Stimulated activated CD8-positive, alpha-beta memory T cell treated with anti-CD3 and anti-CD28 coated beads, Interleukin-7, amount 100 ng/mL, for 4 hours (primary cell): ENCODE data around the gene SFXN3.
A peak's percentile ranks its signal among the peaks of the same experiment; 100 is the strongest.

Experiments used
- DNase-seq, 2 donors: peaks; one replicate each; pipeline ENCODE4 v3.0.0-alpha.2; 2020; ENCODE audit warnings: low read depth in 2 of 2

Gene SFXN3

DNA sequence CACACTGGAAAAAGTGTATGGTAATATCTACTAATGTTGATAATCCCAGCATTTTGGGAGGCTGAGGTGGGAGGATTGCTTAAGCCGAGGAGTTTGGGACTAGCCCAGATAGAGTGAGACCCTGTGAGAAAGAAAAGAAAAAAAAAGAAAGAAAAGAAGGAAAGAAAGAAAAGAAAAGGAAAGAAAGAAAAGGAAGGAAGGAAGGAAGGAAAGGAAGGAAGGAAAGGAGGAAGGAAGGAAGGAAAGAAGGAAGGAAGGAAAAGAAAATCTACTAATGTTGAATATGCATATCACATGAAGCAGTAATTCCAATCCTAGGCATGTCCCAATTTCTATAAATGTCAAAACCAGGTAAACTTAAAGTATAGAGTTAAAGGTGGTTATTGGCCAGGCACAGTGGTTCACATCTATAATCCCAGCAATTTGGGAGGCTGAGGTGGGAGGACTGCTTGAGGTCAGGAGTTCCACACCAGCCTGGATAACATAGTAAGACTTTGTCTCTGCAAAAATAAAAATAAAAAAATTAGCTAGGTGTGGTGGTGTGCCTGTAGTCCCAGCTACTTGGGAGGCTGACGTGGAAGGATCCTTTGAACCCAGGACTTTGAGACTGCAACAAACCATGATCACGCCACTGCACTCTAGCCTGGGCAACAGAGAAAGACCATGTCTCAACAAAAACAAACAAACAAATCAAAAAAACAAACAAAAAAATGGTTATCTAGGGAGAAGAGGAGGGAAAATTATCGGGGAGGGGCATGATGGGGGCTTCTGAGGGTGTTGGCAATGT lies 25.5 kb downstream of the SFXN3 start:
- DNase-seq = no peak

DNA sequence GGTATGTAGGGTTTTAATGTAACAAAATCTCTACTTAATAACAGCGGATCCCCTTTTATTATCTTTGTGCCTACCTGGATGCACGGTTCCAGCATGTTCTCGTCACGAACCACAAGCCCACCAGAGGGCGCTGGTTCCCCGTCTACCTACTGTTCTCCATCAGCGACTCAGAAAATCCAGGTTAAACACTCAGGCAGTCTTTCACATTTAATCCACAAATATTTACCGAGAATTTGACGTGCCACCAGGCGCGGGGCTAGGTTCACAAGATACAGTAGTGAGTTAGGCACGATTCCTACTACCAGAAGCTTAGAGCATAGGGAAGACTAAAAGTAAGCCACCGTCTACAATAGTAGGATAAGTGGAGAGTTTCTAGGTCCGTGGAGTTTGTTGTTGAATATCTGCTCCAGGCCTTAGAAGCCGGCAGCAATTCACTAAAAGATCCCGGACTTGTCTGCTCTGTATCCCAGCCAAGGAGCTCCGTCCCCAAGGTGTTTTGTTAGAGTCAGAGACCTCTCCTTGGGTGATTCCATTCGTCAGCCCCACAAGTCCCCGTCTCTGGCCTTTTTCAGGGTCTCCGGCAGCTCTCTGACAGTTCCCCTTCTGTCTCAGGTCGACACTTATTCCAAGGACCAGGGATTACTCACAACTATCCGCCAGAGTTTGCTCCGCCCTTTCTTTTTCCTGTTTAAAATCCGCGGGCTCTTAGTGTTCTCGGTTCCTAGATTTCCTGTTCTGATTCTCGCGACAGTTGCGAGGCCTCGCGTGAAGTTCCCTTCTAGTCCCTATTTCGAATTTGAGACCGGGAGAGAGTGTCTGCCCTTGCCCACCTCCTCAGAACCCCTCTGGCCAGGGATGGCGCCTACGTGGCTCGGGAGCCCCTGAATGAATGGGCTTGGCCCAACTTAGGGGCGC lies 29.3 kb downstream of the SFXN3 start:
- DNase-seq = peak; percentile 76 to 81

DNA sequence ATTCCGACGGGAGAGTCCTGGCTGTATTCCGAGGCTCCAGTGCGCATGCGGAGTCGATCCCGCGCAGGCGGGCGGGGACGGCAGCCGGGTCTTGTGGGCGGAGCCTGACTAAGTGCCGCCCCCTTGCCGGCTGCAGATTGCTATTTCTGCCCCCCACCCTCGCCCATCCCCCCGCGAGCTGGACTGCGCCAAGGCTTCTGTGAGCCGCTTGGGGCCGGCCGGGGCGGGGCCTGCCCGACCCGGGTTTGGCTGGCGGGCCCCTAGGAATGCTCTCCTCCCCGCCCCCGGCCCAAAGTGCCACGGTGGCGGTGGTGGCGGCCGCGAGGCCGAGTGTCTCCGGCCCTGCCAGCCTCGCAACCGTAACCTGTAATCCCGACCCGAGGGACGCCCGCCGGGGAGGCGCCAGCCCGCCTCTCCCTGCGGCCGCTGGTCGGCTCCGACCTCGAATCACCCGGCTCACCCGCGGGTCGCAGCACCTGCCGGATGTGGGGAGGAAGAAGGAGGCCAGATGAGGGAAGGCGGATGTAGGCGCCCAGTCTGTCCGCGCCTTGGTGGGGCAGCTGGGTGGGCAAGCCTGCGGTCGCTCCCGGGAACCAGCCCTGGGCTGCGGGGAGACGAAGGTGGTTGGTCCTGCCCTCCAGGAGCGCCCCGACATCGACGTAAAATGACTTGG lies 30.1 kb downstream of the SFXN3 start:
- peak; percentile 79 to 84 for DNase-seq

DNA sequence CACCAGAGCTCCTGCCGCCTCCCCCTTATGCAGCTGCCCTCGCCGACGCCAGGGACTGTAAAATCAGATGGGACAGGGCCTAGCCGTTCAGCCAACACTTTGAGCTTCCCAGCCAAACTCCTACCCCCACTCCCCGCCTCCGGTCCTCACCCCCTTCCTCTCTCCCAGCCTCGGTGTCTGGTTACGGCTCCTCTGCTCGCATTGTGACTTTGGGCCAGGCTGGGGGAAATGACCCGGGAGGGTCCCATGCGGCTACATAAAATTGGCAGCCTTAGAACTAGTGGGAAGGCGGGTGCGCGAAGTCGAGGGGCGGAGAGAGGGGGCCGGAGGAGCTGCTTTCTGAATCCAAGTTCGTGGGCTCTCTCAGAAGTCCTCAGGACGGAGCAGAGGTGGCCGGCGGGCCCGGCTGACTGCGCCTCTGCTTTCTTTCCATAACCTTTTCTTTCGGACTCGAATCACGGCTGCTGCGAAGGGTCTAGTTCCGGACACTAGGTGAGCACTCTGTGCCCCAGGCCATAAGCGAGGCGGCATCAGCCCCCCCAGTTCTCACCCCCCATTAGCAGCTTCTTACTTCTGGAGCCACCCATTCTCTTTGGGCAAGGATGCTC lies 30.7 kb downstream of the SFXN3 start, which contains the start of gene KAZALD1:
TSS of gene KAZALD1 (plus strand) at position 366 of the 608 bp plus-strand sequence. CDS start 604 bp downstream, outside the sequence.
- no peak for DNase-seq

DNA sequence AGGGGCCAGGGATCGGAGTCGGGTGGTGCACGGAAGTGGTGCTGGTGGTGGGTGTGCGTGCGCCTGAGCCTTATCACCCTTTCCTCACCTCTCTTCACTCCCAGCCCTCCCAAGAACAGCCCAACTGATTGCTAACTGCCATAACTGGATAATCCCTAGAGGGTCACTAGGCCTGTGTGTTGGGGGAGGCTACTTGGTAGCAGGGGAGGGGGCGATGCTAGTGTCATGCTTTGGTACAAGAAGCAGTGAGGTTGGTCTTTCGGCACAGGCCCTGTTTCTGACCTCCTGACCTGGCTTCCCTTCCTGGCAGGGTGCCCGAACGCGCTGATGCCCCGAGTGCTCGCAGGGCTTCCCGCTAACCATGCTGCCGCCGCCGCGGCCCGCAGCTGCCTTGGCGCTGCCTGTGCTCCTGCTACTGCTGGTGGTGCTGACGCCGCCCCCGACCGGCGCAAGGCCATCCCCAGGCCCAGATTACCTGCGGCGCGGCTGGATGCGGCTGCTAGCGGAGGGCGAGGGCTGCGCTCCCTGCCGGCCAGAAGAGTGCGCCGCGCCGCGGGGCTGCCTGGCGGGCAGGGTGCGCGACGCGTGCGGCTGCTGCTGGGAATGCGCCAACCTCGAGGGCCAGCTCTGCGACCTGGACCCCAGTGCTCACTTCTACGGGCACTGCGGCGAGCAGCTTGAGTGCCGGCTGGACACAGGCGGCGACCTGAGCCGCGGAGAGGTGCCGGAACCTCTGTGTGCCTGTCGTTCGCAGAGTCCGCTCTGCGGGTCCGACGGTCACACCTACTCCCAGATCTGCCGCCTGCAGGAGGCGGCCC lies 31.4 kb downstream of the SFXN3 start:
- DNase-seq = peak in 1 of 2 donors; percentile 32

DNA sequence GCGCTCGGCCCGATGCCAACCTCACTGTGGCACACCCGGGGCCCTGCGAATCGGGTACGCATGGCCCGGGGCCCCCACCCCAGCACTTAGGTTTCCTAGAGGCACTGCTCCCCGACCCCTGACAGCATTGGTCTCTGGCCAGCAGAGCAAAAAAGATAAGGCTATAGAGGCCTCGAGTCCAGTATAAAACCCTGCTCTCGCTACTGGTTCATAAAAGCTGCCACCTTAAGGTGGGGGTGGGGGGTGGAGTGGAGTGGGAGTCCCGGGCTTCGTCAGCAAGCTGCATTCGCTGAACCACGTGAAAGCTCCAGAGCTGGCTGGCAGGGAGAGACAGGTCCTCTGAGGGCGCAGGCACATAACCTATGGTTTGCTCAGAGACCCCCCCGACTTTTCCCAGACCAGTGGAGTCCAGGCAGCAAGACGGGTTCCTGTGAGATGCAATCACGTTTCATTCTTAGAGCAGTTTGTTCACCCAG lies 32.1 kb downstream of the SFXN3 start:
- DNase-seq = no peak

DNA sequence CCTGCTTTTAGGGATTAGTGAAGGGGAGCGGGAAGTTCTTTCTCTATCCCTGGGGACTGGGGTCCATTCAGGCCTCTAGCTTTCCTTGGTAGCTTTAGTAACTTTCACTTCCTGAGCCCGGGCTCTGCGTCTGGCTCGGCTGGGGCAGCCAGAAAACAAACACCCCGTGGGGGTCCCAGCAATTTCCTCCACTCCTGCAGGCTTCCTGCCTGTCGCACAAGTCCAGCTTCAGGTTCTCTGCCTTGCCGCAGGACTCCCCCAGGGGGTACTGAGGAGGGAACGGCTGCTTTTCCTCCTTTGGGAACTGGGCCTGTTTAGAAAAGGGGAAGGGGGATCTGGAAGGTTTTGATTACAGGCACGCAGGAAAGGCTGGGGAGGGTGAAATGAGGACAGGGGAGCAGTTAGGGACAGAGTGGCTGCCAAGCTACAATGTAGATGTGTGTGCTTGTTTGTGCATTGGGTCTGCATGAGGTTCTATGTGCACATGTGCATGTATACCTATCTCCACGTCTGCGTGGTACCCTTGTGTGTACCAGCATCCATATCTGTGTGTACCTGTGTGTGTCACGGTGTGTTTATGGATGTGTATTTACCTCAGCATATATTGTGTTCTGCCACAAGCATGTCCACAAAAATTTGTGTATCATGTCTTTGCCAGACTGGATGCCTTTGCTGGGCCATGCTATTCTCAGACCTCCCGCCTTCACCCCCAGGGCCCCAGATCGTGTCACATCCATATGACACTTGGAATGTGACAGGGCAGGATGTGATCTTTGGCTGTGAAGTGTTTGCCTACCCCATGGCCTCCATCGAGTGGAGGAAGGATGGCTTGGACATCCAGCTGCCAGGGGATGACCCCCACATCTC lies 32.7 kb downstream of the SFXN3 start:
- DNase-seq = no peak

DNA sequence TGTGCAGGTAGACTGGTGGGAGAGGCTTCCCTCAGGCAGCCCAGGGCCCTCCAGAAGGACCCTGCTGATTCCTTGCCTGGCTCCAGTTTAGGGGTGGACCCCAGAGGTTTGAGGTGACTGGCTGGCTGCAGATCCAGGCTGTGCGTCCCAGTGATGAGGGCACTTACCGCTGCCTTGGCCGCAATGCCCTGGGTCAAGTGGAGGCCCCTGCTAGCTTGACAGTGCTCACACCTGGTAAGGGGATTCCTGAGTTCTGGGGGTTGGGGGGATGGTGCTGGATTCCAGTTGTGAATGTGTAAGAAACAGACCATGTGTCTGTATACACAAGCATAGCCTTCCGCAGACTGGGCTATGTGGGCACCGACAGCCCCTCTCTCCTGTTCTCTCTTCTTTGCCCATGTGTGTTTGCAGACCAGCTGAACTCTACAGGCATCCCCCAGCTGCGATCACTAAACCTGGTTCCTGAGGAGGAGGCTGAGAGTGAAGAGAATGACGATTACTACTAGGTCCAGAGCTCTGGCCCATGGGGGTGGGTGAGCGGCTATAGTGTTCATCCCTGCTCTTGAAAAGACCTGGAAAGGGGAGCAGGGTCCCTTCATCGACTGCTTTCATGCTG lies 33.5 kb downstream of the SFXN3 start:
- DNase-seq = no peak

DNA sequence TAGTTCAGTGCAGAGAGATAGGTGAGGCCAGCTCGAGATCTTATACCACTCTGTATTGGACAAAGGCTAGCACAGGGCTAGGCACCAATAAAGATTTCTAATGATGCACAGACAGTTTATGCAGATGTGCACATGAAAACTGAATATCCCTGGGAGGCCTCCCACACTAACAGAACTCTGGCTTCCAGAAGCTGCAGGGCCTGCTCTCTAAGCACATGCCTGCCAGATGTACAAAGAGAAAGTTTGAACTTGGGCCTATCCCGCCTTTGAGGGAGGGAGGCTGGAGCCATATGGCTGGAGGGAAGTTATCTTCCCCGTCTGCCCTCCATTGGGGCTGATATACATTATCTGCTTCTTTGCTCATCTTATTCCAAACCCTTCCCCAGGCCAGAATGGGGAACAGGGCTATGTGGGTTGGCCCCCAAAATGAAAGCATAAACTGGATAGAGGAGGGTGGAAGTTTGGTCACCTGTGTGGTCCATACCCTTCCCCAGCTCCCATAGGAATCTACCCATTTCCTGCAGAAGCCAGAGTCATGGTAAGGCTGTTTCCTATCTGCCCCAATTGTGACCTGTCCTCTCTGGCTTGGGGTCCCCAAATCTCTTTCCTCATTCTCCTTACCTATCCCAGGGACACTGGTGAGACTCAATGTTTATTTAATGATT lies 34.6 kb downstream of the SFXN3 start:
- no peak for DNase-seq

DNA sequence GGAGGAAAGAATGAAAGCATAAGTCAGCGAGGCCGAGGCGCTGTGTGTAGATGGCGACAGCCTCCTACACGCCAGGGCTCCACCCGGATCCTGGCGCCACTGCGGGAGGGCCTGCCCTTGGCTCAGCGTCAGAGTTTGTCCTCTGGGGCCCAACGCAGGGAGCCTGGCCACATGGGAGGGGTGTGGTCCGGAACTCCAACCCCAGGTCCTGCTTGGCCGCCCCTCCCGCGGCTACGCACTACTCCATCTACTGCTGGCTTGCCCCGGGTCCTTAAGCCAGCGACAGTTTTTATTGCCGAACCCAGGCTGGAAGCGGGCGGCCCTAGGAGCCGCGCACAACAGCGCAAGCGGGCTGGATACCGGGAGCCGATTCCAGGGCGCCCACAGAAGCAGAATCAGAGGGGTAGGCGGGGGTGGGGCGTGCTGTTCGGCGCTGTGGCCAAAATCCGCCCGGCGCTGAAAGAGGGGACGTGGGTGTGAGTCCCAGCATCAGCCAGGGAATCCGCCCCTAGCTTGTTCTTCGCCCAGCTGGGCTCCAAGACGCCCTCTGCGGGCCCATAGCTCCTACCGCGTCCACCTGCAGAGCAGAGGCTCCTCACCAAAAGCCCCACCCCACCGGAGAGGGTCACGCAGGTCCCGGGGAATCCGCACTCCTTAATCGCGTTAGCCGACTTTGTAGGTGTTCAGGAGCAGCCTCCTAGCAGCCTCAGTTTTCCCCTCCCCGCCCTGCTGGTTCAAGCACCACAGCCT lies 35.3 kb downstream of the SFXN3 start:
- DNase-seq = peak in 1 of 2 donors; percentile 24

DNA sequence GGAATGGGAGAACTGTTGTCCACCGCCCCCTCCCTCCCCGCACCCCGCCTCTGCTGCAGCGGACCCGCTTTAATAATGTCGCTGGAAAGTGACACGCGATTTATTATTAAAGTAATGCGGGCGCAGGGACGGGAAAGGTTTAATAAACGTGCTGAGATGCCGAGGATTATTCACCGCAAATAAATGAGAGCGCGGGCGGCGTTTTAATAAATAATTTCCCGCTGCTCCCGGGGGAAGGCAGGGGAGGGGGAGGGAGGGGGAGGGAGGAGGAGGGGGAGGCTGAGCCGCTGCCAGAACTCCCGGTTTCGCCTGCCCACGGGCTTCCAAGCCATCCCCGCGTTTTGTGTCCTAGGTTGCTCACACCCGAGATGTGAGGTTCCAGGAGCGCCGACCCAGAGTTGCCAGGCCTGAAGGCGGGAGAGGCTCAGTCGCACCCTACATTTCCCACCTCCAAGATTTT lies 35.9 kb downstream of the SFXN3 start:
- DNase-seq = no peak

DNA sequence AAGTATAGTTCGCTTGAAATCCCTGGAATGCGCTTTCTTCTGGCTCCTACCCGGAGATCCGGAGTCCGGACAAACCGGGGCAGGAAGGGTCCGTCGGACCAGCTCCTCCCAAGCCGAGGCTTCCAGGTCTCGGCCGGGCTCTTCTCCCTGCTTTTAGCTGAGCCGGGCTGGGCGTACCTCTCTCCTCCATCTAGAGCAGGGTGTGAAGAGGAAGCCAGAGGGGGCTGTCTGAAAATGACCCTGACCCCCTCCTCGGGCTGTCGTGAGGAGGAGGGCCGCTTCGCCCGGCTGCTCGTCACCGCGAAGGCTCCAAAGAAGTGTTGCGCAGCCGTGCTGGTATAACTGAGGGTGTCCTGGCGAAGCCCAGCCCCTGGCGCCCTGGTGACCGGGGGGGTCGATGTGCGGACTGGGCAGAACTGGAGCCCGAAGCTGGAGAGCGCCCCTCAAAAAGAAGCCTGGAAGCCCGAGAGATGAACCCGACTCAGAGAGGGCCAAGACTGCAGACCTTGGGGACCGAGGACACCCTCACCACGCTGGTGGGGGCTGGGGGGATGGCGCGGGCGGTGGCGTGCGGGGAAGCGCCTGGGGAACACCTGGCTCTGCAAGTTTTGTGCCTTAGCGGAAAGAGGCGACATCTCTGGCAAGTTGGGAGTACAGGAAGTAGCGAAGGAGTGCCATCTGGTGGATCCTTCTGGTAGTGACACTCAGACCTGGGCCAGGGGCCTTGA lies 36.5 kb downstream of the SFXN3 start:
- DNase-seq = peak; percentile 54 to 64

DNA sequence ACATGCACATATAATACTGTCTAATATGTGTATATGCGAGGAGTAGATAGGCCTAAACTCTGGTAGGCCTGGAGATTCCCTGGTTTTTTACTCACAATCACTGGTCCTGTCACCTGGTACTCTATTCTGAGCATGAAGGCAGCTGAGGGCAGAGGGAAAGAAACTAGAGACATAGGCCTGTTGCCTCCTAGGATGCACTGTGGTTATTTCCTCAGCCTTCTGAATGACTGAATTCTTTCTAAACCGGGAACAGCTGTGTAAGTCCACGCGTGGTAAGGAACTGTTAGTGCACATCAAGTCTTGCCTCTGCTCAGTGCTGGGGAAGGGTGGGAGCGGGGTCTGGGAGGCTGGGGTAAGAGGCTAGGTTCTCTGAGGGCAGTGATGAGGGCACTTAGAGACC lies 38.4 kb downstream of the SFXN3 start:
- DNase-seq = no peak

DNA sequence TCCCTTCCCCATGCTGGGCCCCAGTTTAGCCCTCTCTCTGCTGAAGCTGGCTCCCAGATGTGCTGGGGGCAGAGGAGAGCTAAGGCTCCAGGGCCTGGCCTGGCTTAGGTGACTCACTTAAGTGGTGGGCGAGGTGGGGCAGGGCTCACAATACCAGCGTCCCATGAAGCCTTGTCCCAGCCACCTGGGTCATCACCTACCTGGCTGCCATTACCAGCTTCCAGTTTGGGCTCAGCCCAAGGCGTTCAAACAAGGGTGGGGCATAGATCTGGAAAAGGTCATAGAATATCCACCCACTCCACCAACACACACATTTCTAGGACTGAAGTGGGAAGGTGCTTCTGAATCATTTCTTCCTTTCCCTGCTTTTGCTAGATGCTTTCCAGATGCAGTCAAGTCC lies 39.1 kb downstream of the SFXN3 start:
- no peak for DNase-seq

DNA sequence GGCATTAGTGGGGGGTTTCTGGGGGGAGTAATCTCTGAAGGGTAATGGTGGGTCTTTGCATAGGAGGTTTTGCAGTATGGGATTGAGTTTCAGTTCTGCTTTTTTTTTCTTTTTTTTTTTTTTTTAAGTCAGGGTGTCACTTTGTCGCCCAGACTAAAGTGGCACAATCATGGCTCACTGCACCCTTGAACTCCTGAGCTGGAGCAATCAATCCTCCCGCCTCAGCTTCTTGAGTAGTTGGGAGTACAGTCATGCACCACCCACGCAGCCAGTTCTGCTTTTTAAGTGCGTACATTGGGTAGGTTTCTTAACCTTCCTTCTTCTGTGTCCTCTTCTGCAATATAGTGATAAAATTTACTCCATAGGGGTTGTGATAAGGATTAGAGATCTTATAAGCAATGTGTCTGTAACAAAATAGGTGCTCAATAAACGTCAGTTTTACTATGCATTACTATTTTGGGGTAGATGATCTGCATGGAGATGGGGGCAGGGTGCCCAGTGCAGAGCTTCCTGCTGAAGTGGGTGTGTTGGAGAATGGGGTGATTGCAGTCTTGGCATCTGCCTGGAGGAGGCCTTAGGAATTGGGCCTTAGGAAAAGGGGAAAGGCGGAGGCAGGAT lies 40.3 kb downstream of the SFXN3 start:
- DNase-seq = no peak

DNA sequence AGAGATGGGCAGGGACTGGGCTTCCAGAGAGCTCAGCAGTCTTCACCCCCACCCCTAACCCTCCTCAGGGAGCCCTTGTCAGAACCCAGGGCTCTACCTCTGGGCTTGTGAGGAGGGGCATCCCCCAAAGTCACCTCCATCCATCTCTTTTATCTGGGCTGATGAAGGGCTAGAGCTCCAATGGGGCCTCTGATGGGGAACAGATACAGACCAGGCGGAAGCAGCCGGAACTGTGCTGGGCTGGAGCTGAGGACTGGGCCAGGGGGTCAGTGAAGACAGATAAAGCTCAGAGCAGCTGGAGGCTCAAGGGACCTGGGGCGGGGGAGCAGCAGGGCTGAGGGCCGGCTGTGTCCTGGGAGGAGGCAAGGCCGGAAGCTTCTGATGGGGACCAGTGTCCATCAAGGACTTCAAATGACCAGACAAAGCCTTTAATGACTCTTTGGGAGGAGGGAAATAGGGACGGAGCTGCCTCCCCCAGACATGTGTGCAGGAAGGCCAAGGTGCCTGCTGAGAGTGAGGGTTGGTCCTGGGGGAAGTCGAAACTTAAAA lies 40.9 kb downstream of the SFXN3 start:
- DNase-seq = no peak
